ENCODE results near the gene CCL20.

- TF ChIP-seq POLR2A (IDR thresholded peaks at IDR 0.05; ENCODE audit: low read depth, low read length): no peak
- no peak for TF ChIP-seq POLR2AphosphoS5 (IDR thresholded peaks at IDR 0.05; ENCODE audit: low read depth, low read length)
Measured at GRCh38 chr2:227782804-227783203, 30.8 kb upstream of the CCL20 start.

Data from GM12892 (cell line).